ENCODE measurements around the gene COL7A1. TPM values are rescaled to one million over a fixed set of nuclear protein-coding genes. Genes with fewer than 3 reads are reported as not detected.

Gene COL7A1
- polyA plus RNA-seq, 3 donors = 0.37 to 1.9 TPM; not detected in 1

GRCh38 chr3:48563382-48563918 is 31.7 kb downstream of the COL7A1 start, which contains the start of gene UCN2:
TSS of gene UCN2 (minus strand) at chr3:48563781. CDS start at chr3:48563124, 657 bp downstream.
- peak within 1 kb of the TSS in 1 of 3 experiments; percentile 24 for H3K4me3 ChIP-seq (replicated peaks in 1 of 3; ENCODE audit: low read depth in 2 of 3, low read length in 3 of 3)
- no peaks in the 10 kb centered on the region for H3K9me3 ChIP-seq (replicated peaks in 1 of 2; ENCODE audit: control insufficient read depth in 1 of 2, insufficient read depth in 1 of 2, low read length in 2 of 2)
- no peaks in the 10 kb centered on the region for H3K27me3 ChIP-seq (ENCODE audit: control insufficient read depth in 2 of 2, insufficient read depth in 2 of 2, low read length in 2 of 2)
- WGBS (ENCODE audit: insufficient coverage) = 67% methylated on average over 5 of the region's 6 CpGs
- H4K20me1 ChIP-seq (ENCODE audit: insufficient read depth, low read length) = no peaks in the 10 kb centered on the region
- intact Hi-C loops (cut with micrococcal nuclease) = no loop called here
- peak within 1 kb of the TSS; percentile 47 to 78 for H3K27ac ChIP-seq (ENCODE audit: low read depth in 1 of 2, low read length in 2 of 2)
- peak within 1 kb of the TSS; percentile 32 for H2AFZ ChIP-seq (ENCODE audit: insufficient read depth, low read depth, low read length, poor library complexity, severe bottlenecking)
- TF ChIP-seq CTCF (IDR thresholded peaks at IDR 0.05) = no peak
- peak within 1 kb of the TSS; percentile 83 to 98 (median 96) for H3K27ac Mint-ChIP-seq
- H3K4me1 Mint-ChIP-seq = peaks cover 79% of the 10 kb centered on the region
- peaks cover 81 to 84% of the 10 kb centered on the region in 2 donors for H3K4me1 ChIP-seq (ENCODE audit: control insufficient read depth in 1 of 2, insufficient read depth in 2 of 2, low read length in 2 of 2)
- H3K4me2 ChIP-seq (replicated peaks; ENCODE audit: extremely low read depth, low read length, poor library complexity, severe bottlenecking) = peak within 1 kb of the TSS; percentile 15
- no peaks in the 10 kb centered on the region for H3K79me2 ChIP-seq (ENCODE audit: insufficient read depth, low read length)
- peaks cover 0 to 2% (median 0%) of the 10 kb centered on the region in 7 donors for H3K9me3 Mint-ChIP-seq
- peak within 1 kb of the TSS; percentile 51 for H3K9ac ChIP-seq (ENCODE audit: insufficient read depth, low read length, poor library complexity, severe bottlenecking)
- H3K36me3 ChIP-seq (replicated peaks in 1 of 2; ENCODE audit: control insufficient read depth in 1 of 2, insufficient read depth in 2 of 2, low read length in 2 of 2) = no peaks in the 10 kb centered on the region
- peaks cover 0 to 4% of the 10 kb centered on the region in 2 donors for H3K36me3 Mint-ChIP-seq
- peaks cover 0 to 12% (median 1%) of the 10 kb centered on the region in 3 donors for H3K27me3 Mint-ChIP-seq (ENCODE audit: low read depth in 3 of 3)
- no peak for DNase-seq
- peak within 1 kb of the TSS; percentile 34 to 78 for H3K4me3 Mint-ChIP-seq

GRCh38 chr3:48562367-48563095 is 32.6 kb downstream of the COL7A1 start:
- no peaks in the 10 kb centered on the region for H3K79me2 ChIP-seq (ENCODE audit: insufficient read depth, low read length)
- H3K4me3 ChIP-seq (replicated peaks in 1 of 3; ENCODE audit: low read depth in 2 of 3, low read length in 3 of 3) = no peak overlapping the region
- Mint-ChIP-seq H3K9me3 (peaks cover 0 to 2% (median 0%) of the 10 kb centered on the region in 7 donors), H3K27ac (peak overlapping the region in 6 of 7 donors; percentile 26 to 98 (median 95)), H3K4me1 (peaks cover 86% of the 10 kb centered on the region), H3K36me3 (peaks cover 0 to 4% of the 10 kb centered on the region in 2 donors), H3K27me3 (ENCODE audit: low read depth in 3 of 3) (peaks cover 0 to 12% (median 1%) of the 10 kb centered on the region in 3 donors), H3K4me3 (no peak overlapping the region)
- no peaks in the 10 kb centered on the region for H3K9me3 ChIP-seq (replicated peaks in 1 of 2; ENCODE audit: control insufficient read depth in 1 of 2, insufficient read depth in 1 of 2, low read length in 2 of 2)
- no peak for TF ChIP-seq CTCF (IDR thresholded peaks at IDR 0.05)
- H3K27me3 ChIP-seq (ENCODE audit: control insufficient read depth in 2 of 2, insufficient read depth in 2 of 2, low read length in 2 of 2) = no peaks in the 10 kb centered on the region
- H3K4me1 ChIP-seq (ENCODE audit: control insufficient read depth in 1 of 2, insufficient read depth in 2 of 2, low read length in 2 of 2) = peaks cover 90 to 93% of the 10 kb centered on the region in 2 donors
- no peaks in the 10 kb centered on the region for H3K36me3 ChIP-seq (replicated peaks in 1 of 2; ENCODE audit: control insufficient read depth in 1 of 2, insufficient read depth in 2 of 2, low read length in 2 of 2)
- no peaks in the 10 kb centered on the region for H4K20me1 ChIP-seq (ENCODE audit: insufficient read depth, low read length)
- H2AFZ ChIP-seq (ENCODE audit: insufficient read depth, low read depth, low read length, poor library complexity, severe bottlenecking) = no peak overlapping the region
- 97% methylated on average over 20 of the region's 20 CpGs for WGBS (ENCODE audit: insufficient coverage)
- DNase-seq = no peak
- H3K4me2 ChIP-seq (replicated peaks; ENCODE audit: extremely low read depth, low read length, poor library complexity, severe bottlenecking) = no peak overlapping the region
- intact Hi-C loops (cut with micrococcal nuclease) = no loop called here
- peak overlapping the region in 1 of 2 donors; percentile 78 for H3K27ac ChIP-seq (ENCODE audit: low read depth in 1 of 2, low read length in 2 of 2)
- H3K9ac ChIP-seq (ENCODE audit: insufficient read depth, low read length, poor library complexity, severe bottlenecking) = no peak overlapping the region

Measured in CD14-positive monocyte (primary cell).